GM21367 (cell line): ENCODE results near the gene NOXA1.
A peak's percentile ranks its signal among the peaks of the same experiment; 100 is the strongest.

ENCODE experiments used
- ATAC-seq: cut with Tn5 transposase; IDR thresholded peaks from one replicate; pipeline ENCODE4 v1.9.1; 2021; ENCODE audit not compliant: unreplicated experiment

The NOXA1 gene

DNA sequence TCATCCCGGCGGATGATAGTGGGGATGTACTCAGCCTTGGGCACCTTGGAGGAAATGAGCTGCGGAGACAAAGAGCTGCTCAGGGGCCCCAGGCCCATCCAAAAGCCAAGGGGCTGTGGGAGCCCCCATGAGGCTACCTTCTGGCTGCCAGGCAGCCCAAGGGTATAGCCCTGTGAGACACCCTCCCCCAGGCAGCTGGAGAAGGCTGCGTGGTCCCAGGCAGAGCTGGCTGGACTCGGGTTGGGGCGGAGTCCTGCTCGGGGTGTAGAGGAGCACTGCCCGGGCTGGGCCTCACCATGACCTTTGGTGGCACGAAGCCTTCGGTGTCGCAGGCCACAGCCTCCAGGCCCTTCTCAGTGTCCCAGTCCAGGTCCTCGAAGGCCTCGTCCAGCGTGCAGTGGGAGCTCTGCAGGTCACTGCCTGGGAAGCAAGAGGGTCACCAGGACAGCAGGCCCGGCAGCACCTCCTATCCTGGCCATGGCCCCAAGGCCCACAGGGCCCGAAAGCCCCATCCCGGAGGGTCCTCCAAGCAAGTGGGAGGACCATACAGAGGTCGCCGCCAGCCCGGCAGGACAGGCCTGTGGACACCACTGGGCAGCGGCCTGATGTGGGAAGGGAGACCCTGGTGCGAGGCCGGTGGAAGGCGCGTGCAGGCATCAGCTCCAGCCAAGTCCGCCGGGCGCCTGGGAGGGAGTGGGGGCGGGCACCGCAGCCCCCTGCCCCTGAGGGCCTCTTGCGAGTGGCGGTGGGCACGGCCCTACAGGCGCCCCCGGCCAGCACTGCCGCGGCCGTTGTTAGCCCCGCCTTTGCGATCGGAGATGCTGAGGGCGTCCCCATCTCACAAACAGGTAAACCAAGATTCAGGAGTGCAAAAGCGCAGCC is 29.8 kb downstream of the NOXA1 start:
- ATAC-seq = no peak

- ATAC-seq = no peak
Measured at GRCh38 chr9:137453643-137454081, 30.5 kb downstream of the NOXA1 start.

- ATAC-seq = no peak
Measured at GRCh38 chr9:137454145-137454596, 31.0 kb downstream of the NOXA1 start.

GRCh38 chr9:137454597-137455358 is 31.6 kb downstream of the NOXA1 start:
- no peak for ATAC-seq

DNA sequence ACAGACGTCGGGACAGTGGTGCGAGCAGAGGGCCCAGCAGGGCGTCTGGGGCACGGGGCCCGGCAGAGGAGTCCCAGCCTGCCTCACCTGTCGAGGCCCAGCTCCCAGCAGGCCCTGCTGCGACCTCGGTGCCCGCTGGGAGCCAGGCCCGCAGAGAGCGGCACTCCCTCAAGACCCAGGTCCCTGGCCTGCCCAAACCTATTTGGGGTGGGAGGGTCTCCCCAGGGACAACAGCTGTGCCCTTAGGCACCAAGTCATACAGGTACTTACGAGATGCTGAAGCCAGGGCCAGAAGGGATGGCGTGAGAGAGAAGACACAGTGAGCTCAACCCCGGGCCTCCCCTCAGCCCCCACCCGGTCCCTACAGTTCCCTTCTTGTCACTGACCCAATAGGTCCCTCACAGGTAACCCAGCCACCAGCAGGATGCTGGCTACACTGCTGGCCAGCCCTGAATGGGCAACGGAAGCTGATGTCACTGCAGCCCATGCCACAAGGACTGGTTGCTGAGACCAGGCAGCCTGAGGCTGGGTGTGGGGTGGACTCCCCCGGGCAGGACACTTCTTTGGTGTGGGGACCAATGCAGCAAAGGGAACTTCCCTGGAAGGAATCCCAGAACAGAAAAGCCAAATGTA is 32.3 kb downstream of the NOXA1 start:
- ATAC-seq = no peak

DNA sequence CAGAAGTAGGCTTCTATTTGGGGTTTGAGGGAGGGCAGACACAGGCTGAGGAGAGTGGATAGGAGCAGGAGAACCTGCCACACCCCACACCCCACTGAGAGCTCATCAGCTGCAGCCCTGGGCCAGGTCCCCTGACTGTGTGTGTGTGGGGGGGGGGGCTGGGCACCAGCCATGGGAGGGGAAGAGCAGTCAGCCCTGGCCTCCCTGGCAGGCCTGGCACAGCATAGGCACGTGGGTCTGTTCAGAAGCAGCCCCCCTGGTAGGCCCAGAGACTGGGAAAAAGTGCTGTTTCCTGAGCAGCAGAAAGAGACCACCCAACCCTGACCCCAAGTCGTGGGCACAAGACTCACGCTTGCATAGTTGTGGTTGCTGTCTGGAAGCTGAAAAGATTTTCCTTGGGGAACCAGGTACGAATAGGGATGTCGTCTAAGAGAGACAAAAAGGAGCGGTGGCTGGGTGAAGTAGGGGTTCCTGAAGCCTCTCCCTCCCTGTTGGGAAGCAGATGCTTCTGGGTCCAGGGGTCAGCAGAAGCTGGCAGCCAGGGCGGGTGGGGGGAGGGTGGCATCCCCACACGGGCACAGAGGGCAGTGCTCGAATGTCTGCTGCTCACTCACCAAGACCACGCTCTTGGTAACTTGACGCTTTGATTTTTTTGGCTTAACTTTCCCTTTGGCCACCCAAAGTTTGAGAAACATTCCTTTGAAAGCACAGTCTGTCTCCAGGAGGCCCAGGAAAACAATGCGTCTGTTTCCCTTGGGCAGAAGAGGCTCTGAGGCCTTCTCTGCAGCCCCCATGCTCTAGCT is 33.1 kb downstream of the NOXA1 start:
- no peak for ATAC-seq

DNA sequence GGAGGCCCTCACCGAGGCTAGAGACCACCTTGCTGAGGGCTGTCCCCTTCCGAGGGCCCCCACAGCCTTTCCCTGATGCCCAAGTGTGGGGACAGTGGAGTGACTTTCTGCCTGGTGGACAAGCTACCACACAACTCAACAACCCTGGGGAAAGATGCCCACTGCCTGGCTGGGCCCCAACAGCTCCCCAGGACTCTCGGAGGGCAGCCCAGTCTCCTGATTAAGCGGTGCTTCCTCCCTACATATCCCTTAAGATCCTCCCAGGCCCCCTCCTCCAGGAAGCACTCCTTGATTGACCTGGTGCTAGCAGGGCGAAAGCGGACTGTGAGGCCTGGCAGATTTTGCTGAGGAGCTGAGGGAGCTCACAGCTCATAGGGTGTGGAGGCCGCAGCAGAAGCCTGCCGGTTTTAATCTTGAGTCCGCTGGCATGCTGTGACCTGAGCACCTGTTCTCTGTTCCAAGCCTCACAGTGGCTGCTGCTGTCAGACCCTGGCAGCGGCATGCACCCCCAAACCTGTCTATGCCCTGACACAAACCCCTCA is 33.7 kb downstream of the NOXA1 start:
- no peak for ATAC-seq

DNA sequence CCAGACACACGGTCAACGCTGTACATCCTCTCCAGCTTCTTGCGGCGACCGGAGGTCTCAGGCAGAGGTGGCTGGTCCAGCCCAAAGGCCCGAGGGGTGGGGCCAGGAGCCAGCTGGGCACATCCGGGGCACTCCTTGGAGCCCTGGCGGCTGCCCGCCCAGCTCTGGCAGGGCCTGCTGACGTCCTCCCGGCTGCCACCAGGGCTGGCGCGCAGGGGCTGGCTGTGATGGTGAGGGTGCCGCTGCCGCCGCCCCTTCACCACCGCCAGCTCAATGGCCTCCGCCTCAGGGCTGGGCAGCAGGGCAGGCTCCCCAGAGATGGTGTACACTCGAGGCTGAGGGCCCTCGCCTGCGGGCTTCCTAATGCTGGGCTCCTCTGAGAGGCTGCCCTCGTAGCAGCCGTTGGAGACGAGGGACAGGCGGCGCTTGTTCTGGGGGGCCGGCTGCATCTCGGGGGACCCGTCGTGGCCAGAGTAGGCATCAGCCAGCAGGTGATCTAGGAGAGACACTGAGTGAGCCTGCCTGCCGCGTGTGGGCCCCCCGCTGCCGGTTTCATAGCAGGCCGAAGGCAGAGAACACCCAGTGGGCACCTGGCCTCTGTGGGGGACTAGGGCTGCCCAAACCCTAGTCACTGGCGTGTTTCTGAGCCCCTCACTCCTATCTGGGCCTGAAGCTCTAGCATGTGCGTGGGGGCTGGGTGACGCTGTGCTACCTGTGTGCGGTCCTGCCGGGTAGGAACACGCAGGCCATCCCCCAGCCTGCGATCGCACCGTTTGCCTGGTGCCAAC is 34.4 kb downstream of the NOXA1 start:
- ATAC-seq = no peak

GRCh38 chr9:137458194-137459151 is 35.3 kb downstream of the NOXA1 start:
- ATAC-seq = no peak

- peak; percentile 56 for ATAC-seq
Measured at GRCh38 chr9:137459152-137459600, 36.0 kb downstream of the NOXA1 start, which contains the start of gene NSMF. TSS of gene NSMF (minus strand) at chr9:137459334. CDS start at chr9:137459102, 232 bp downstream.

DNA sequence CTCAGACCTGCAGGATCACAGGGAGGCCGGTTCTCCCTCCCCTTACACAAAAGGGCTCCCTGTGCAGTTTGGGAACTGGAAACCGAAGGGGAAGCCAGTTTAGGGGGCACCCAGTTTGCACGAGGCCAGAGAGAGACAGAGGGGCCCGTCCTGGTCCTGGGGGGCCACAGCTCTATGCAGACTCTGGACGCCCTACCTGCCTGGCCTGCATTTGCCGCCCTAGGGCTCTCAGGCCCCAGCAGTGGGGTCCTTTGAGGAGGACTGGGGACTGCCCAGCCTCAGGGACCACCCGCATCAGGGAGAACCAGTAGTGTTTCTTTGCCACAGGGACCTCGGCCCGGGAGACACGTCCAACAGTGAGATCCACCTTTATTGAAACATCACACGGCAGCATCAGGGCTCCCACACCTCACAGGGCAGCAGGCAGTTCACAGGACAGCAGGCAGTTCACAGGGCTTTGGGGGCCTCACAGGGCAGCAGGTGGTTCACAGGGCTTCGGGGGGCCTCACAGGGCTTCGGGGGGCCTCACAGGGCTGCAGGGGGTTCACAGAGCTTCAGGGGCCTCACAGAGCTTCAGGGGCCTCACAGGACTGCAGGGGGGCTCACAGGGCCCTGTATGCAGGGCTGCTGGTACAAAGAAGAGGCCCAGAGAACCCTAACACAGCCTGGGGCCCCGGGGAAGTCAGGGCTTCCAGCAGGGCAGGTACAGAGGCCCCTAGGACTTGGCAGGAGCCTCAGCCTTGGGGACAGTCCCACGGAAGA is 36.6 kb downstream of the NOXA1 start:
- ATAC-seq = no peak

DNA sequence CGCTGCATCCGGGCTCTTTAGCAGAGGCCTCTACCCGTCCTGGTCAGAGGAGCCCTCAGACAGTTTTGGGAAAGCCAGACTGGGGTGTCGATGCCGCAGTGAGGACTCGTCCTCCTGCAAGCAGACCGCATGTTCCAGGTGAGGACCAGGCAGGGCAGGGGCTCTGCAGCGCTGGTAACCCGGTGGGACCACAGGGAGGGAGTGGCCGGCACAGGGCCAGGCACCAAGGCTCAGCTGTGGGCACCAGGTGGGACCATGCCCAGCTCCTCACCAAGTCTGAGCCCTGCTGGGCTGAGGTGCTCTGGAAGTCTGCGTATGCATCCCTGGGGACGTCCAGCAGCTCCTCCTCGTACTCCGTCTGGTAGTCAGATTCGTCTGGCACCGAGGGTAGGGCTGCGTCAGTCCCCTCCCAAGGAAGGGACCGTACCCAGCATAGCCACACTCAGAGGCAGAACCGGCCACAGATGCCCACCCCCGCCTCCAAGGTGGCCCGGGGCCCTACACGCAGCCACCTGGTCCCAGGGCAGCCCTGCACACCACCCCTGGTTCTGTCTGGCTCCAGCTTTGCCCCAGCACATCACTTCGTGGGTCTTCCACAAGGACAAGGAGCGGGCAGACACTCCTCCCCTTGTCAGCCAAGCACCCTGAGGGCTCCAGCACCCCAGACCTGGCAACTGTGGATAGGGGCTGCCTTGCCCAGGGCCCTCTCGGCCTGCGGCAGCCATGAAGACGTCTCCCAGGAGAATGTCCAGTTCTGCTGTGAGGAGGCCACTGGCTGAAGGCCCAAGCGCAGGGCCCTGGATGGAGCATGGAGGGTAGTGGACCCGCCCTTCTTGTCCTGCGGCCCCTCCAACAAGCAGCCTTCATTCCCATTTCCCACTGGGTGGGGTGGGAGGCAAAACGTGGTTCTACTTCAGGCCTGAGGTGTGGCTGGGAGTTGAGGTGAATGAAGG is 37.4 kb downstream of the NOXA1 start:
- no peak for ATAC-seq

DNA sequence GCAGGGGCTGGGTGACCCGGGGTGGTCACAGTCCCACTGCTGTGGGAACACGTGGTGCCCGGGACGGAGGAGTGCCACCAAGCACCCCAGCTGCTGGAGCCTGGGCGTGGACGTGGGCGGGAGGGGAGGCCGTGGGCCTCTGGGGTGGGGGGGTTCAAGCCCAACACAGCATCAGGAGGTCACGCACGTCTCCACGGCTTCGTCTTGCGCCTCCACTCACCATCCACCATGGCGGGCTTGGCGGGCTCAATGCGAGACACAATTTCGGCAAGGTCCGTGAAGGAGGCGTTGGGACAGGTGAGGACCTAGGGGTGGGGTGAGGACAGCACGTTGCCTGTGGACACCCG is 38.1 kb downstream of the NOXA1 start:
- ATAC-seq = no peak

DNA sequence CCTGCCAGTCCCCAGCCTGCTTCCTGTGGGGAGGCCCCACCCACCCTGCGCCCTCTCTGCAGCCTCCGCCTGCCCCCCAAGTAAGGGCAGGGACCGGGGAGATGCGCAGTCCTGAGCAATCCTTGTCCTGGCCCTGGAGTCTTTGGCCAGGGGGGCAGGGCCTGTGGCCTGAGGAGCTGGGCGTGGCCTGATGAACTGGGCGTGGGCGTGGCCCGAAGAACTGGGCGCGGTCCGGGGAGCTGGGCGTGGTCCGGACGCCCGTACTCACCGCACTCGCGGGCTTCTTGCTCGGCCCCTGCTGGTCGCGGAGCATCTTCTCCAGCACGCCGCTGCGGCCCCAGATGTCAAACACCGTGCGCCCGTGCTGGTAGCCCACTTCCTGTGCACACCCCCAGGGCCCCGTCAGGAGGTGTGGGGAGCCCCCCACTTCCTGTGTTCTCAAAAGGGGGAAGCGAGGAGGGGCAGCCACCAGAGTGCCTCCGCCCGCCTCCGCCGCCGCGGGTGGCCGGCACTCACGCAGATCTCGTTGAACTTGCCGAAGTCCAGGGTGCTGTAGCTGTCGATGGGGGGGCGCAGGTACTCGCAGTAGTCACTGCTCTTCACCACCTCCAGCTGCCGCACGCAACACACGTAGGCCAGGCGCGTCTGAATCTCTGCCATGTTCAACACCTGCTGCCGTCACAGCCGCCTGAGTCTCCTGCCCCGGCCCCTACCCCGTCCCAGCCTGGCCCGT is 38.6 kb downstream of the NOXA1 start:
- ATAC-seq = peak; percentile 43

GRCh38 chr9:137462396-137462985 is 39.3 kb downstream of the NOXA1 start:
- no peak for ATAC-seq
